Mucosa of descending colon (tissue), 3 donors: Measurements from ENCODE around the gene UTS2B. TPM values are rescaled to one million over a fixed set of nuclear protein-coding genes. Genes with fewer than 3 reads are reported as not detected.

Experiments used
- ATAC-seq: fragments of 200-7000 bp; cut with Tn5 transposase; one replicate; pipeline ENCODE4 v1.9.1; 2020; ENCODE audit warnings: mild to moderate bottlenecking, moderate library complexity
- DNase-seq, 3 donors: peaks; one replicate each; pipeline ENCODE4 v3.0.0-alpha.2; 2020
- H3K36me3 ChIP-seq: fragments of 200-600 bp; one replicate; pipeline ENCODE4 v1.8.0; 2021; ENCODE audit warnings: low read depth, mild to moderate bottlenecking
- H3K4me1 ChIP-seq: fragments of 200-600 bp; one replicate; pipeline ENCODE4 v1.8.0; 2021; ENCODE audit warnings: low read depth, mild to moderate bottlenecking
- H3K4me3 ChIP-seq: fragments of 200-600 bp; one replicate; pipeline ENCODE4 v1.8.0; 2021; ENCODE audit warnings: mild to moderate bottlenecking
- H3K9me3 ChIP-seq: fragments of 200-600 bp; one replicate; pipeline ENCODE4 v1.8.0; 2021; ENCODE audit warnings: mild to moderate bottlenecking
- intact Hi-C, 2 donors: fragments of 100-400 bp; cut with DNase I in 1 of 2; cut with micrococcal nuclease in 1 of 2; formaldehyde crosslinking; loops; one replicate each; pipeline versions ENCODE4 v1.11.0 to v1.11.1; 2022; cut with DNase I, micrococcal nuclease
- total RNA-seq, 3 donors: library from RNA; stranded (reverse); fragmentation: NEBNext Ultra II Directional in 2 of 3; extraction: Animal tissue kit (Norgen Biotek cat#: 25700) in 2 of 3; gene quantifications; one replicate each; pipeline versions ENCODE4 v1.2.1 to v1.2.4, GENCODE V29; 2021 to 2023
- TF ChIP-seq, protein P1 (sequence below): fragments of 200-600 bp; IDR thresholded peaks from one replicate; pipeline ENCODE4 v1.8.0; 2022; ENCODE audit warnings: antibody characterized with exemption, mild to moderate bottlenecking
- donor health status: DM: no; HTN: no; CAD: no; lungs with moderate emphysema.
- donor health status: DM: no; HTN: no; CAD: no.
- donor health status: DM: no; HTN: yes; CAD: no.

The UTS2B gene
- total RNA-seq, 3 donors from 2014 or later = 0.47 TPM; not detected in 2

DNA sequence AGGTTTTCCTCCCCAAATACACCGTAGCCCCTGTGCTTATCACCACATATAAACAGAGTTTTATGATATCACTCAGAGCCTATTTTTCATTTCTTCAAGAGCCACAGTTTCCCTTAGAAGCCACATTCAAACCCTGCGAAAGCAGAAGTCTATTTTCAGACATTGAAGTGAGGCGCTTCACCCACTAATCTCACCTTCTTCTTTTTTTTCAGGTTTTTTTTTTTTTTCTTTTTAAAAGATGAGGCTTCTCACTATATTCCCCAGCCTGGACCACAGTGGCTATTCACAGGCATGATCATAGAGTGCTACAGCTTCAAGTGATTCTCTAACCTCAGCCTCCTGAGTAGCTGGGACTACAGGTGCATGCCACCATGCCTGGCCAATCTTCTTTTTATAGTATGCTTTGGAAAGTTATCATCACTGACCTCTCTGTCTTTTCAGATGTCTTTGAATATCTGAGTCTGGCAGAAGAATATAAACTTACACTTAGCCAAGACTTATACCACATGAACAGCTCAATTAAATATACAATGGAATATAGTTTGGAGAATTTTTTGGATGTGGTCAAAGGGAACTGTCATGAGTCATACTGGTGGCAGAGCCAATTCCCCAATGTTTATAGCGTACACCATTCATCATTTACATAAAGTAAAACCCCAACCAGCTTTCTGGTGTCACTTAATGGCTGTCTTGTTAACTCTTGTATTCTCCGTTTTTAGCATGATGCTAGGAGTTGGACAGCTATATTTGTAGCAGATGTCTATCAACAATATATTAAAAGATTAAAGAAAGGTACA, 60.8 kb downstream of the UTS2B start:
- Histone ChIP-seq H3K9me3 (no peaks in the 10 kb centered on the region), H3K36me3 (no peaks in the 10 kb centered on the region), H3K4me3 (no peak overlapping the region), H3K4me1 (no peaks in the 10 kb centered on the region)
- ATAC-seq (no peak), DNase-seq (no peak)
- TF ChIP-seq, protein P1, sequence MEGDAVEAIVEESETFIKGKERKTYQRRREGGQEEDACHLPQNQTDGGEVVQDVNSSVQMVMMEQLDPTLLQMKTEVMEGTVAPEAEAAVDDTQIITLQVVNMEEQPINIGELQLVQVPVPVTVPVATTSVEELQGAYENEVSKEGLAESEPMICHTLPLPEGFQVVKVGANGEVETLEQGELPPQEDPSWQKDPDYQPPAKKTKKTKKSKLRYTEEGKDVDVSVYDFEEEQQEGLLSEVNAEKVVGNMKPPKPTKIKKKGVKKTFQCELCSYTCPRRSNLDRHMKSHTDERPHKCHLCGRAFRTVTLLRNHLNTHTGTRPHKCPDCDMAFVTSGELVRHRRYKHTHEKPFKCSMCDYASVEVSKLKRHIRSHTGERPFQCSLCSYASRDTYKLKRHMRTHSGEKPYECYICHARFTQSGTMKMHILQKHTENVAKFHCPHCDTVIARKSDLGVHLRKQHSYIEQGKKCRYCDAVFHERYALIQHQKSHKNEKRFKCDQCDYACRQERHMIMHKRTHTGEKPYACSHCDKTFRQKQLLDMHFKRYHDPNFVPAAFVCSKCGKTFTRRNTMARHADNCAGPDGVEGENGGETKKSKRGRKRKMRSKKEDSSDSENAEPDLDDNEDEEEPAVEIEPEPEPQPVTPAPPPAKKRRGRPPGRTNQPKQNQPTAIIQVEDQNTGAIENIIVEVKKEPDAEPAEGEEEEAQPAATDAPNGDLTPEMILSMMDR = no peak
- intact Hi-C loops = no loop called here

DNA sequence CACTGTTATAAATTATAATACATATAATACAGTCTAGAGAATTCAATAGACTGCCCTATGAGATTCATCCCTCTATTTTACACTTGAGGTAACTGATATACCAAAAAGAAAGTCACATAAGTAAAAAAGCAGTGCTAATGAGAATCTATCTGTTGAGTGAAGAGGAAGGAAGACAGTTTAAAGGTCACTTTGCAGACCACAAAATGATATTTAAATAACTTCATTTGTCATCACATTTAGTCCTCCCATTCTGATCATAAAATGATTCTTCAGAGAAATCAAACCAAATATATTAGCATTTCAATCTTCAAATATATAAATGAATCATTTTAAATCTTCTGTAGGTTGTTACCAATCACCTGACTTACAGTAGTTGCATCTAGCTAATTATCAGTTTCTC, 61.6 kb downstream of the UTS2B start:
- H3K4me3 ChIP-seq = no peak overlapping the region
- H3K36me3 ChIP-seq = no peaks in the 10 kb centered on the region
- ATAC-seq (no peak), DNase-seq (no peak)
- TF ChIP-seq, protein P1 = no peak
- no peaks in the 10 kb centered on the region for H3K9me3 ChIP-seq
- H3K4me1 ChIP-seq = no peaks in the 10 kb centered on the region
- intact Hi-C loops = no loop called here

DNA sequence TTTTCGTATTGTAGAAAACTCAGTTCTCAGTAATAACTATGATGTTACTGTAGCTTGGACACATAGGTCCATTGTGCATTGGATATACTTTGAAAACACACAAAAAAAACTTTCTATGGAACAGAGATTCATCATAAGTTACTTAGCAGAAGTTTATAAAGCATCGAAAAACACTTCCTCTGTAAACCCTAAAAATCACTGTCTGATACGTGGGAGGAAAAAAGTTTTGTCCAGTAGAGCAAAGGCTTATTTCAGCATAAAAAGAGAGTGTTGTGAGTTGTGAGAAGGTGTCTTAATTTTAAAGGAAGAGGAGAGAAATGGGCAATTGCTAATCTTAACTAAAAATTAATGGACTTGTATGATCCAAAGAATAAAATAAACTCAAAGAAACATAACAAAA, 66.5 kb downstream of the UTS2B start:
- no peak for ATAC-seq
- H3K4me1 ChIP-seq = no peaks in the 10 kb centered on the region
- H3K9me3 ChIP-seq = no peaks in the 10 kb centered on the region
- intact Hi-C loops = no loop called here
- H3K4me3 ChIP-seq = no peak overlapping the region
- TF ChIP-seq, protein P1 = no peak
- H3K36me3 ChIP-seq = no peaks in the 10 kb centered on the region
- no peak for DNase-seq

DNA sequence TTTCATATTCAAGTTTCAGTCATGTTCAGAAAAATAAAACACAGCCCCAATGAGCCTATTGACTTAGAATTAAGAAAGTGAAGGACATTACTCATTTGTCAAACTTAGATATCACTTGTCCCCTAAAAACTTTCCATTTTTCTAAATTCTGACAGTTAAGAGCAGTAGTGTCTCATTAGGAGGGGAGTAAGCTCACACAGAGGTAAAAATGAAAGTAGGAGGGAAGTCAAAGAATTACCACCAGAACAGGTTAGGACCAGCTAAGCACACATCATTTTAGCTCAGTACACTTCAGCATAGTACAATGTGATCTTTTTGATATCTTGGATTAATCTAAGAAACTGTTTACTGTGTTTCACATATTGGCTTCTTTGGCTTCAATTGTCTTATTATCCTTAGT, 67.0 kb downstream of the UTS2B start:
- ATAC-seq (peak; percentile 40), DNase-seq (no peak)
- Histone ChIP-seq H3K36me3 (no peaks in the 10 kb centered on the region), H3K9me3 (no peaks in the 10 kb centered on the region), H3K4me3 (no peak overlapping the region), H3K4me1 (no peaks in the 10 kb centered on the region)
- intact Hi-C loops = no loop called here
- TF ChIP-seq, protein P1 = no peak

DNA sequence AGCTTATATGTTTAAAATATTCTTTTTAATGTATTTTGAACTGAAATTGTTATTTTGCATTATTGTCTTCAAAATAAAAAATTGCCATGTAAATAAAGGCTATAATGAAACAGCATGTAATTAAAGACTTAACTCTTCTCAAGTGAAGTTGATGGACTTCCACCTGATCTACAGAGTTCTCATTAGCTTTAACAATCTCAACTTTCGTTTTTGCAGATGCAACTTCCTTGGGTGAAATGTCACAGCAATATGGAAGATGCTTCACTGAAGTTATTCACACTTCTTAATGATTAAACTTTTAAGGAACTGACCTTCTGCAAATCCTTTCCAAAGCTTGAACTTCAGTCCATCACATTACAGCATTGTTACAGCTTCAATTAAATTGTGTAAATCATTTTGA, 67.7 kb downstream of the UTS2B start:
- H3K36me3 ChIP-seq = no peaks in the 10 kb centered on the region
- DNase-seq = no peak
- intact Hi-C loops = no loop called here
- H3K9me3 ChIP-seq = no peaks in the 10 kb centered on the region
- H3K4me3 ChIP-seq = no peak overlapping the region
- TF ChIP-seq, protein P1 = no peak
- ATAC-seq = no peak
- H3K4me1 ChIP-seq = no peaks in the 10 kb centered on the region

DNA sequence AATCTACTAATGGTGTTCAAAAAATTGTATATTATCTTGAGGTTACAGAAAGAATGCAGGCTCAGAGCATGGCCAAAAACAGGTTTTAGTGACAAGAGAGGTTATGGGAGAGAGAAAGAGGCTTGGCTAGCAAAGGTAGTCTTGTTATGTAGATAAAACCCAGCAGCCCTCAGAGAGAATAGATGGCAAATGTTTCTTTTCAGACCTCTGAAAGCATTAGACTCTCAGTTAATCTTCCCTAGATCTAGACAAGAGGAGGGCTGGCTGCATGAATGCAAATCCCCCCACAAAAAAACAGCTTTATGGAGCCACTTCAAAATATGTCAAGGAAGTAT, 69.1 kb downstream of the UTS2B start:
- H3K36me3 ChIP-seq = no peaks in the 10 kb centered on the region
- DNase-seq (no peak), ATAC-seq (no peak)
- H3K4me3 ChIP-seq = no peak overlapping the region
- H3K4me1 ChIP-seq = no peaks in the 10 kb centered on the region
- intact Hi-C loops = no loop called here
- no peaks in the 10 kb centered on the region for H3K9me3 ChIP-seq
- TF ChIP-seq, protein P1 = no peak
